Mammary epithelial cell (primary cell): Measurements from ENCODE around the gene SLC17A3.

Source experiments
- CTCF ChIP-seq, 2 donors: IDR thresholded peaks in 1 of 2; conservative IDR thresholded peaks in 1 of 2; 2 replicates each; pipeline ENCODE4 v1.5.1; 2011 to 2012; ENCODE audit warnings: inconsistent platforms in 2 of 2, low read length in 2 of 2, mild to moderate bottlenecking in 2 of 2, control low read depth in 1 of 2, low read depth in 1 of 2; ENCODE audit not compliant: insufficient read depth in 1 of 2; ENCODE audit errors: extremely low read depth in 1 of 2
- EZH2 ChIP-seq: IDR thresholded peaks from 2 replicates; pipeline ENCODE4 v1.6.1; 2012; ENCODE audit warnings: low read length, inconsistent platforms, borderline replicate concordance

DNA sequence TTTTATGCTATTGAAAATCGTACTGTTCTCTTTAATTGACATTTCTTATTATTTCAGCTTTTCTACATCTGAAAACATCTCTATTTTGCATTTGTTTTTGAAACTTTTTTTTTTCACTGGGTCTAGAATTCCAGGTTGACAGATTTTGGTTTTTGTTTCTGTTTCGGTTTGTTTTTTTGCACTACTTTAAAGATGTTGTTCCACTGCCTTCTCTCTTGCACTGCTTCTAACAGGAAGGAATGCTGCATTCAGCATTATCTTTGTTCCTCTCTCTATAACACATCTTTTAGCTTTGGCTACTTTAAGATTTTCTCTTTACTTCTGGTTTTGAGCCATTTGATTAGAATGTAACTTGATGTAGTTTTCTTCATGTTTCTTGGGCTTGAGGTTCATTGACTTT, 22.1 kb downstream of the SLC17A3 start:
- no peak for TF ChIP-seq EZH2
- no peak for TF ChIP-seq CTCF (conservative IDR thresholded peaks at IDR 0.05 in 1 of 2, IDR thresholded peaks at IDR 0.05 in 1 of 2; ENCODE audit: extremely low read depth in 1 of 2, insufficient read depth in 1 of 2, low read depth in 1 of 2, low read length in 2 of 2)
